ENCODE results near the gene WWOX. TPM values are rescaled to one million over a fixed set of nuclear protein-coding genes. Genes with fewer than 3 reads are reported as not detected.

The WWOX gene
- total RNA-seq, 1 donor from 2014 or later: 16.1 TPM

DNA sequence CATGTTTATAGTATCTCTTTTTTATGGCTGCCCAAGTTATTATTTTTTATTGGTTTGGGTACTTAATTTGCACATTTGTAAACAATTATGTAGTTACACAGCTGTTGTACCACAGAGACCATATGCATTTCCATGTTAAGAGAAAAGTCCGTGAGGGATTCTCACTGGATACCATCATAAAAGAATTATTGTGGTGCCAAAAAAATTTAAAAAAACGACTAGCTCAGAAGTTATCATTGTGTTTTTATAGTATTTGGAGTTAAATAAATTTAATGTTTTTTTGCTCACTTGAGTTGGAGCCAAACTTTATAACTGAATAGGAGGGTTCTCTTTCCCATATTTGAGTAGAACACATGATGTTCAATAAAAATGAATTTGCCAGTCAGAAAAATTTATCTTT is 618.7 kb downstream of the WWOX start:
- Mint-ChIP-seq H3K27me3 (peaks cover 3% of the 10 kb centered on the region), H3K27ac (no peak overlapping the region), H3K4me1 (no peaks in the 10 kb centered on the region), H3K9me3 (no peaks in the 10 kb centered on the region), H3K4me3 (no peak overlapping the region), H3K36me3 (ENCODE audit: low read depth) (no peaks in the 10 kb centered on the region)
- intact Hi-C loops (cut with micrococcal nuclease): no loop called here
- DNase-seq: no peak

DNA sequence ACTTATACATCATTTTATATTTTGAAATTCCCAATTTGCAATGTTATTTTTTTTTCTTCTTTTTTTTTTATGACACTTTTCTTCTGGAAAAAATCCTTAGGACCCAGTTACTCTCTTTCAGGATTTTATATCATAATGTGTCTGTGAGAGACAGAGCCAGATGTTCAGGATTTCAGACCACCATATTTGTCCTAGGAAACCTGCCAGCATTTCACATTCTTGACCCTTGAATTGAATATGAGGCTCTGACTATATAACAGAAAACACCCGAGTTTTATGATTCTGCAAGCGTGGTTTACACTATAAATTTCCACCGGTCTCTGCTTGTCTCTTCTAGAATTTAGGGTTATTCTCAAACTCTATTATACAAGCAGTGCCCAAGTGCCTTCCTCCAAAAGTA is 621.0 kb downstream of the WWOX start:
- no peaks in the 10 kb centered on the region for H3K9me3 Mint-ChIP-seq
- intact Hi-C loops (cut with micrococcal nuclease): no loop called here
- H3K27me3 Mint-ChIP-seq: peaks cover 3% of the 10 kb centered on the region
- no peak overlapping the region for H3K4me3 Mint-ChIP-seq
- no peaks in the 10 kb centered on the region for H3K36me3 Mint-ChIP-seq (ENCODE audit: low read depth)
- no peak for DNase-seq
- H3K4me1 Mint-ChIP-seq: no peaks in the 10 kb centered on the region
- H3K27ac Mint-ChIP-seq: no peak overlapping the region

DNA sequence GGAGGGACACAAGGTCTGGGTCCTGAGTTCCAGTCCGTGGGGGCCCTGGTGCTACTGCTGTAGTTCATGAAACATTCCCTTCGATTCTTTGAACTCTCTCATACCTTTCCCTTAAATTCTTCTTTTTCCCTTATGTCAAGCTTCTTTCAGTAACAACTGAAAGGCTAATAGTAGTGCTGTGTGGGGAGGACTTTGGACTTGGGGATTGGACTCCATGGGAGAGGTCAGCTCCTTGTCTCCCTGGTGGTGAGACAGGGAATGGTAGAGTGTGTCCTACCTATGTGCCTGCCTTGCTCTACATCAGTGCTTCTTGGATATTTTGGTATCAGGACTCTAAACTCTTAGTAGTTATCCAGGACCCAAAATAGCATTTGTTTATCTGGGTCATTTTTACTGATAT is 628.1 kb downstream of the WWOX start:
- Mint-ChIP-seq H3K9me3 (no peaks in the 10 kb centered on the region), H3K4me1 (no peaks in the 10 kb centered on the region), H3K4me3 (no peak overlapping the region), H3K27ac (no peak overlapping the region), H3K27me3 (peaks cover 5% of the 10 kb centered on the region), H3K36me3 (ENCODE audit: low read depth) (no peaks in the 10 kb centered on the region)
- intact Hi-C loops (cut with micrococcal nuclease): no loop called here
- DNase-seq: no peak

DNA sequence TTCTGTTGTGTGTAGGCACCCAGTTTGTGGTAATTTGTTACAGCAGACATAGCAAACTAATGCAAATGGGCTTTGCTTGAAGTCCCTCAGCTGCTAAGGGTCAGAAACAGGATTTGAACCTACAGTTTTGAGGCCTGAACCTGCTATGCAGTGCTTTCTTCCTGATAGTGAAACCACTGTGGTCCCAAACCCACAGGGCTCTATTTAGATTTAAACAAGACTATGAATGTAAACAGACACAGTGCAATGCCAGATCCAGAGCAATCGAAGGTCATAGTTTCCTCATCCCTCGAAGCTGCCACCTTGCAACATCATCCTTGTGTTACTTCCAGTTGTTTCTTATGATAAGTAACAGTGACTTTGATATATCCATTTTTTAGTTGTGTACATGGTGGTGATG is 630.2 kb downstream of the WWOX start:
- H3K27me3 Mint-ChIP-seq: peaks cover 5% of the 10 kb centered on the region
- no peaks in the 10 kb centered on the region for H3K36me3 Mint-ChIP-seq (ENCODE audit: low read depth)
- no peaks in the 10 kb centered on the region for H3K4me1 Mint-ChIP-seq
- H3K4me3 Mint-ChIP-seq: no peak overlapping the region
- intact Hi-C loops (cut with micrococcal nuclease): no loop called here
- no peak overlapping the region for H3K27ac Mint-ChIP-seq
- no peak for DNase-seq
- H3K9me3 Mint-ChIP-seq: no peaks in the 10 kb centered on the region

DNA sequence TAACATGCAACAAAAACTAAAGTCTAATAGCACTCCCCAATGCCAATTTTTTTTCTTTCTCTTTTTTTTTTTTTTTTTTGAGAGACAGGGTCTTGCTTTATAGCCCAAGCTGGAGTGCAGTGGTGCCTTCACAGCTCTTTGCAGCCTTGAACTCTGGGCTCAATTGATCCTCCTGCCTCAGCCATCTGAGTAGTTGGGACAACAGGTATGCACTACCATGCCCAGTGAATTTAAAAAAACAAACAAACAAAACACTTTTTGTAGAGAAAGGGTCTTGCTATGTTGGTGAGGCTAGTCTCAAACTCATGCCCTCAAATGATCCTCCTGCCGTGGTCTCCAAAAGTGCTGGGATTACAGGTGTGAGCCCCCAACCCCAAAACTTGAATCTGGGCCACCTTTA is 632.3 kb downstream of the WWOX start:
- no peaks in the 10 kb centered on the region for H3K9me3 Mint-ChIP-seq
- H3K4me1 Mint-ChIP-seq: no peaks in the 10 kb centered on the region
- no peak for DNase-seq
- no peak overlapping the region for H3K4me3 Mint-ChIP-seq
- no peaks in the 10 kb centered on the region for H3K27me3 Mint-ChIP-seq
- no peak overlapping the region for H3K27ac Mint-ChIP-seq
- no peaks in the 10 kb centered on the region for H3K36me3 Mint-ChIP-seq (ENCODE audit: low read depth)
- intact Hi-C loops (cut with micrococcal nuclease): no loop called here

DNA sequence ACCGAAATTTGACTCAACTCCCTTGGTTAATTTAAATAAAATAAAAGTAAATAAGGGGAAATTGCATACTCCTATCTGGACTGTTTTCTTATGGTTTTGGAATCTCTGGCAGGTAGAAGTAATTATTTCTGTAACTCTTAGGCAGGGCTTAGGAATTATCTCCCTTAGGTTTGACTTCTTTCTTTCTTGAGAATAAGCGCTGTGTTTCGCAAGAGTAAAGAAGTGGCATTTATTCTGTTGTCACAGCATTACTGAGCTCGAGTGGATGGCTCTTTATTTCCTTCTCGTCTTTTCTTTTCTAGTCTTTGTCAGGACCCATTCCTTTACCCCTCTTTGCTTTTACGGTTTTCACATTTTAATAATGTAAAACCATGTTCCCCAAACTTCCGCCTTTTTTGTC is 633.2 kb downstream of the WWOX start:
- intact Hi-C loops (cut with micrococcal nuclease): no loop called here
- Mint-ChIP-seq H3K27me3 (no peaks in the 10 kb centered on the region), H3K4me3 (no peak overlapping the region), H3K4me1 (no peaks in the 10 kb centered on the region), H3K9me3 (no peaks in the 10 kb centered on the region), H3K36me3 (ENCODE audit: low read depth) (no peaks in the 10 kb centered on the region), H3K27ac (no peak overlapping the region)
- no peak for DNase-seq

DNA sequence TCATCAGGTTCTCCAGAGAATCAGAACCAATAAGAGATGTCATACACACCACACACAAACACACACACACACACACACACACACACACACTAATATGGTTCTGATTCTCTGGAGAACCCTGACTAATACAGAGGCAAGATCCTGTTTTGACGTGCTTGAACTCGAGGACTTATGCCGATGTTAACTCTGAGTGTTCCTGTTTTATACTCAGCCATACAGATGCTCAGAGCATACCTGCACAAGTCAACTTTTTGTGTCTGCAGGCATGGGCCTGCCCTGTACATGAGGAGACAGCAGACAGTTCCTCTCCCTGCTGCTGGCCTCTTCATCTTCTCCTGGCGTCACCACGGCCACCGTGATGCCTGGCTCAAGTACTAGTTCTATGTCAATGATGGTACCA is 635.9 kb downstream of the WWOX start:
- no peaks in the 10 kb centered on the region for H3K9me3 Mint-ChIP-seq
- H3K36me3 Mint-ChIP-seq (ENCODE audit: low read depth): no peaks in the 10 kb centered on the region
- H3K27ac Mint-ChIP-seq: no peak overlapping the region
- H3K4me3 Mint-ChIP-seq: no peak overlapping the region
- no peak for DNase-seq
- intact Hi-C loops (cut with micrococcal nuclease): no loop called here
- no peaks in the 10 kb centered on the region for H3K4me1 Mint-ChIP-seq
- no peaks in the 10 kb centered on the region for H3K27me3 Mint-ChIP-seq

DNA sequence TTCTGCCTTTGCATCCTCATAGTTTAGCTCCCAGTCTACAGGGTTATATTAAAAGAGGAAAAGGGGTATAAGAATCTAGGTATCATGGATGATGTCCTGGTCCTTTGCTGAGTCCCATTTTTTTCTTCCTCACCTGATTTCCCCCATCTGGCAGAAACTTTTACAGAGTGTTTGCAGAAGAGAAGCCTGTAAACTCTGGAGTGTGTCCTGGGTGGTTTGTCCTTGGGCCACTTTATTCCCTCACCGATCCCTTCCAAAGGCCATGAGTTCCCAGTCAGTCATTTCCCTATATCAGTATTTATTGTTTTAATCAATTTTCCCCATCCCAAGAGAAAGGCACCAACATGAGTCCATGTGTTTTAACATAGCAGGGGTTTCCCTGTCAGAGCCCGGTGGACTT is 638.2 kb downstream of the WWOX start:
- Mint-ChIP-seq H3K9me3 (no peaks in the 10 kb centered on the region), H3K4me1 (peaks cover 7% of the 10 kb centered on the region), H3K4me3 (no peak overlapping the region), H3K27ac (no peak overlapping the region), H3K27me3 (no peaks in the 10 kb centered on the region), H3K36me3 (ENCODE audit: low read depth) (no peaks in the 10 kb centered on the region)
- no peak for DNase-seq
- intact Hi-C loops (cut with micrococcal nuclease): no loop called here

DNA sequence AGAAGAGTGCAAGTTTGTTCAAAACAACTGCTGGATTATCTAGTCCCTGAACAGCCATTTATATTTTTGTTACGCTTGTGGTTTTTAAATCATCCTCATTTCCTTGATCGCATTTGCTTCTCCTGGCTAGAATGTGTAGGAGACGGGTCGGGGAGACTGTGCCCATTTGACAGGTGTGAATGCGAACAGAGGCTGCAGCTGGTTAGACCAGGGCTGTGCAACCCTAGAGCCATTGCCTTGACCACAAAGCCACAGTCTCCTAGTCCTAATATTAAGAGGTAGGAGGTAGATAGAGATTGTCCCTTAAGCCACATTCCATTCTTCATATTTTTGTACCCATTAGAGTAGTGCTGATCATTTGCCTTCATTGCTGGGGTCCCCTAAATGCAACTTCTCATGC is 639.1 kb downstream of the WWOX start:
- H3K27ac Mint-ChIP-seq: no peak overlapping the region
- intact Hi-C loops (cut with micrococcal nuclease): no loop called here
- no peak for DNase-seq
- no peaks in the 10 kb centered on the region for H3K36me3 Mint-ChIP-seq (ENCODE audit: low read depth)
- no peak overlapping the region for H3K4me3 Mint-ChIP-seq
- H3K9me3 Mint-ChIP-seq: no peaks in the 10 kb centered on the region
- peaks cover 15% of the 10 kb centered on the region for H3K4me1 Mint-ChIP-seq
- H3K27me3 Mint-ChIP-seq: no peaks in the 10 kb centered on the region

DNA sequence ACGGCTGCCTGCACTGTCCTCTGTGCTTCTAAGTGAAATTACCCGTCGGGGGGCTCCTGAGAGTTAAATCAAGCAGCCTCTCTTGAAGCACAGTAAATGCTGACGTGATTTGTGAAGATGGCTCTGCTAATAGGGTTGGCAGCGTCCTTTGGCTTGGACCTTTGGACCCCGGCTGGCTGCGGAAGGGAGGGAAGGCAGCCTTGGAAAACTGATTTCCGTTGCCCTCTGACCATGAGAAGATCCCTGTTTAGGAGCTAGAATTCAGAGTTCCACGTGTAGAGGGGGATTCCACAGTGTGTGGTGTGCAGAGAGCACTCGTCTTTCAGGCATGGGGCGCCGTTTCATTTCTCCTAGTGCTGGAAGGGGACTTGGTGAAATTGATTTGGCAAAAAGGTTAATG is 640.8 kb downstream of the WWOX start:
- Mint-ChIP-seq H3K9me3 (no peaks in the 10 kb centered on the region), H3K27me3 (no peaks in the 10 kb centered on the region), H3K4me1 (peaks cover 18% of the 10 kb centered on the region), H3K4me3 (no peak overlapping the region), H3K27ac (no peak overlapping the region), H3K36me3 (ENCODE audit: low read depth) (no peaks in the 10 kb centered on the region)
- no peak for DNase-seq
- intact Hi-C loops (cut with micrococcal nuclease): loop anchor here (5.0 kb wide), 1 partner anchor 1842 kb away; no protein-coding TSS in a partner anchor

DNA sequence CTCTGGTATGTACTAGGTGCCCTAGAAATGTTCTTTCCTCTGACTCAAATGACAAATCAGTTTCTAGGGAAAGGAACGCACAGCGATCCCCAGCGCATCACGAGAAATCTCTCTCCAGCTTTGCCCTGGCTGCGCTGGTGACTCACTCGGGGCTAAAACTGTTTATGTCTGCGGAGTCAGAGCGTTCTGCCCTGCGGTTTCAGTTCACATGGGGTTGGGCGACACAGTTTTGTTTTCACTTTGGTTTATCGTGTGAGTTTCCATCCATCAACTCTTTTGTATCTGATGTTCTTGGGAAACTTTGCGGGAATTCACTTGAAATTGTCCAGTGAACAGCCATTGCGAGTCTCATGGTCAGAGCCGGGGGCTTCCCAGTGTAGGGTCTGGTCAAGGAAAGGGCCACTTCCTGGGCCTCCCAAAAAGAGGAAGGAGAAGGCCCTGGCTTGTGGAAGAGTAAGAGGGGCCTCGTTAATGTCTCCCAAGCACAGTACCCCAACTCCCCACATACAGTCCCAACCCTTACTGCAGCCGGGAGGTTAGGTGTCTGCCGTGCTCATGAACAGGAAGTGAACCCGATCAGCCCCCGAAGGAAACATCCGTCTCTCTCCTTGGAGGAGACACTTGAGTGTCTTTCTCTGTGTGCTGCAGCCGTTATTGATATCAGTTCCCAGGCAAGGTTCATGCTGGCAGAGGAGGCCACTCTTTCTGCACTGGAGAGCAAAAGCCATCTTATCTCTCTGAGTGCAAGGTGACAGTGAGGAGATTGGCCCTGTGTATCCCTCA is 643.2 kb downstream of the WWOX start:
- Mint-ChIP-seq H3K27ac (peak overlapping the region; percentile 87), H3K4me3 (peak overlapping the region; percentile 66), H3K27me3 (no peaks in the 10 kb centered on the region), H3K36me3 (ENCODE audit: low read depth) (peaks cover 4% of the 10 kb centered on the region), H3K9me3 (peaks cover 6% of the 10 kb centered on the region), H3K4me1 (peaks cover 18% of the 10 kb centered on the region)
- DNase-seq: peak; percentile 91
- intact Hi-C loops (cut with micrococcal nuclease): loop anchor here (1.0 to 5.0 kb wide), 6 partner anchors 26 to 1840 kb away; no protein-coding TSS in a partner anchor

DNA sequence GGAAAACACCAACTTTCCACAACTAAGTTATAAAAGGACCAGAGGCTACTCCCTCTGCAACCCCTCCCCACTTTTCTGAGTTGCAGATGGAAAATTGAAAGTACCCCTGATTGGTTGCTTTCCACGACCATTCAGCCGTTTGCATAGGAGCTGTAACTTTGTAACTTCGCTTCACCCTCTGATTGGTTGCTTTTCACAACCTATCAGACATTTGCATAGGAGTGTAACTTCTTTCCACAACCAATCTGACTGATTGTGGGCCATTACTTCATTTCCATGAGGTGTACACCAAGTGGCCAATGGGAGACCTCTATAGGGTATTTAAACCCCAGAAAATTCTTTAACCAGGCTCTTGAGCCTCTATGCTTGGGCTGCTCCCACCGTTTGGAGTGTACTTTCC is 644.1 kb downstream of the WWOX start:
- H3K36me3 Mint-ChIP-seq (ENCODE audit: low read depth): peaks cover 4% of the 10 kb centered on the region
- H3K9me3 Mint-ChIP-seq: peaks cover 6% of the 10 kb centered on the region
- peak overlapping the region; percentile 66 for H3K4me3 Mint-ChIP-seq
- H3K27ac Mint-ChIP-seq: peak overlapping the region; percentile 87
- DNase-seq: no peak
- H3K27me3 Mint-ChIP-seq: no peaks in the 10 kb centered on the region
- H3K4me1 Mint-ChIP-seq: peaks cover 18% of the 10 kb centered on the region
- intact Hi-C loops (cut with micrococcal nuclease): loop anchor here (1.0 to 5.0 kb wide), 3 partner anchors 25 to 1839 kb away; no protein-coding TSS in a partner anchor

DNA sequence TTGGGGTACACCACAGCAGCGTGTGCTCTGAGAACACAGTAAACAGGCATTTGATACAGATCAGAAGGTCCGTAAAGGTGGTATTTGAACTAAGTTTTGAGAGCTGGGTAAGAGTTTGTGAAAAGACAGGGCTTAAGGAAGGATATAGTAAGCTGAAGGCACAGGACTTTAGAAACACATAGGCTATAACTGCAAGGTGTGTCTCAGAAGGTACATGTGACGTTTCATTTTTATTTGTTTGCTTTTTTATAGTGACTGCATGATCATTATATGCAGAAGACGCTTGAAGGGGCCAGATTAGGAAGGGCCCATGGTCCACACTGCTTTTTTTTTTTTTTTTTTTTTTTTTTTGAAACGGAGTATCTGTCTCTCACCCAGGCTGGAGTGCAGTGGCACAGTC is 644.6 kb downstream of the WWOX start:
- Mint-ChIP-seq H3K36me3 (ENCODE audit: low read depth) (peaks cover 4% of the 10 kb centered on the region), H3K9me3 (peaks cover 6% of the 10 kb centered on the region), H3K27me3 (no peaks in the 10 kb centered on the region), H3K27ac (no peak overlapping the region), H3K4me3 (no peak overlapping the region), H3K4me1 (peaks cover 20% of the 10 kb centered on the region)
- no peak for DNase-seq
- intact Hi-C loops (cut with micrococcal nuclease): loop anchor here (5.0 kb wide), 1 partner anchor 1838 kb away; no protein-coding TSS in a partner anchor

DNA sequence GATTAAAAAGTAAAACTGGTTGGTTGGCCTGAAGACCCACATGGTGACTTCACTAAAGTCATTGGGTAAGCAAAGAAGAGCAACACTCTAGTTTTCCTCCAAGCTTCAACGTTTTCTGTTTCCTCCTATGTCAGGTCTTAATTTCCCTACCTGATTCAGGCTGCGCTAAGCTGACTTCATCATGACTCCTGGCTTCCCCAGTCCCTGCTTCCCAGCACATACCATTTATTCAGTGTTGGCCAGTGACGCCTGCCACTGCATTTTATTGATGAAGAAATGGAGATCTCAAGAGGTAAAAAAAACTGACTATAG is 645.3 kb downstream of the WWOX start:
- Mint-ChIP-seq H3K27ac (no peak overlapping the region), H3K4me1 (peaks cover 27% of the 10 kb centered on the region), H3K9me3 (peaks cover 6% of the 10 kb centered on the region), H3K4me3 (no peak overlapping the region), H3K27me3 (no peaks in the 10 kb centered on the region), H3K36me3 (ENCODE audit: low read depth) (peaks cover 4% of the 10 kb centered on the region)
- no peak for DNase-seq
- intact Hi-C loops (cut with micrococcal nuclease): loop anchor here (5.0 kb wide), 1 partner anchor 1838 kb away; no protein-coding TSS in a partner anchor
